Stimulated activated CD4-positive, alpha-beta T cell treated with anti-CD3 and anti-CD28 coated beads, Interleukin-15, amount 100 ng/mL, for 24 hours (primary cell): Measurements from ENCODE around the gene BEX4.

Experiments used
- DNase-seq: peaks from one replicate; pipeline ENCODE4 v3.0.0-alpha.2; 2020

Gene BEX4

GRCh38 chrX:103240155-103240554, 25.2 kb downstream of the BEX4 start:
- no peak for DNase-seq

GRCh38 chrX:103248553-103248952, 33.6 kb downstream of the BEX4 start:
- no peak for DNase-seq

- DNase-seq, result no peak
These were observed 34.9 kb downstream of the BEX4 start for GRCh38 chrX:103249805-103250204.

- no peak for DNase-seq
These were observed 36.1 kb downstream of the BEX4 start for GRCh38 chrX:103250977-103251376.

GRCh38 chrX:103253608-103254007, 38.7 kb downstream of the BEX4 start:
- DNase-seq, result no peak

- DNase-seq, result peak; percentile 66
These were observed 39.4 kb downstream of the BEX4 start for GRCh38 chrX:103254171-103254824.

GRCh38 chrX:103254921-103255493, 40.1 kb downstream of the BEX4 start, which contains the start of gene TCEAL8:
Gene TCEAL8, minus strand, starts transcription at chrX:103255155. Its CDS starts 1,176 bp downstream, at chrX:103253979.
- peak; percentile 77 for DNase-seq

GRCh38 chrX:103256651-103257050, 41.7 kb downstream of the BEX4 start:
- no peak for DNase-seq

GRCh38 chrX:103258275-103258674, 43.4 kb downstream of the BEX4 start:
- no peak for DNase-seq
